ENCODE results near the gene GALNT16.
"Not testable (repeated sequence)": the region's sequence is repeated elsewhere in the genome, so short reads cannot be mapped to it uniquely, and the experiment has no call there.

GALNT16 gene

GRCh38 chr14:69259527-69260189 is at the start of gene GALNT16:
GALNT16 (plus strand) TSS chr14:69260158; CDS start chr14:69260291, 133 bp downstream.
- DNase-seq (ENCODE audit: low spot score): no peak

- no peak for DNase-seq (ENCODE audit: low spot score)
Observed at GRCh38 chr14:69214393-69214792, 45.6 kb upstream of the GALNT16 start.

- not testable (repeated sequence) for DNase-seq (ENCODE audit: low spot score)
Observed at GRCh38 chr14:69217663-69218062, 42.3 kb upstream of the GALNT16 start.

- DNase-seq (ENCODE audit: low spot score): no peak
Observed at GRCh38 chr14:69224946-69225345, 35.0 kb upstream of the GALNT16 start.

GRCh38 chr14:69226178-69226577 is 33.8 kb upstream of the GALNT16 start:
- DNase-seq (ENCODE audit: low spot score): no peak

- no peak for DNase-seq (ENCODE audit: low spot score)
Observed at GRCh38 chr14:69226736-69227135, 33.2 kb upstream of the GALNT16 start.

GRCh38 chr14:69231486-69231885 is 28.5 kb upstream of the GALNT16 start:
- no peak for DNase-seq (ENCODE audit: low spot score)

GRCh38 chr14:69232388-69232787 is 27.6 kb upstream of the GALNT16 start:
- DNase-seq (ENCODE audit: low spot score): no peak

GRCh38 chr14:69234106-69234505 is 25.9 kb upstream of the GALNT16 start:
- no peak for DNase-seq (ENCODE audit: low spot score)

GRCh38 chr14:69235708-69236107 is 24.2 kb upstream of the GALNT16 start:
- DNase-seq (ENCODE audit: low spot score): no peak

GRCh38 chr14:69237142-69237541 is 22.8 kb upstream of the GALNT16 start:
- no peak for DNase-seq (ENCODE audit: low spot score)

- no peak for DNase-seq (ENCODE audit: low spot score)
Observed at GRCh38 chr14:69237584-69237983, 22.4 kb upstream of the GALNT16 start.

GRCh38 chr14:69238883-69239282 is 21.1 kb upstream of the GALNT16 start:
- no peak for DNase-seq (ENCODE audit: low spot score)

GRCh38 chr14:69240527-69241173 is 19.3 kb upstream of the GALNT16 start:
- no peak for DNase-seq (ENCODE audit: low spot score)

- no peak for DNase-seq (ENCODE audit: low spot score)
Observed at GRCh38 chr14:69241577-69241976, 18.4 kb upstream of the GALNT16 start.

GRCh38 chr14:69242311-69243224 is 17.4 kb upstream of the GALNT16 start:
- peak; percentile 53 for DNase-seq (ENCODE audit: low spot score)

GRCh38 chr14:69244946-69245345 is 15.0 kb upstream of the GALNT16 start:
- DNase-seq (ENCODE audit: low spot score): no peak

- no peak for DNase-seq (ENCODE audit: low spot score)
Observed at GRCh38 chr14:69246331-69246730, 13.6 kb upstream of the GALNT16 start.

GRCh38 chr14:69247676-69248440 is 12.1 kb upstream of the GALNT16 start:
- no peak for DNase-seq (ENCODE audit: low spot score)

- no peak for DNase-seq (ENCODE audit: low spot score)
Observed at GRCh38 chr14:69249603-69250002, 10.4 kb upstream of the GALNT16 start.

- DNase-seq (ENCODE audit: low spot score): no peak
Observed at GRCh38 chr14:69252851-69253250, 7.1 kb upstream of the GALNT16 start.

GRCh38 chr14:69259168-69259526 is 811 bp upstream of the GALNT16 start:
- DNase-seq (ENCODE audit: low spot score): no peak
